COLO668 (cell line): ENCODE data around the gene GNG8.

Source experiments
- DNase-seq: peaks from one replicate; lab custom pipeline; 2025; ENCODE audit not compliant: unreplicated experiment; lab: John Stamatoyannopoulos, UW

GNG8 gene

DNA sequence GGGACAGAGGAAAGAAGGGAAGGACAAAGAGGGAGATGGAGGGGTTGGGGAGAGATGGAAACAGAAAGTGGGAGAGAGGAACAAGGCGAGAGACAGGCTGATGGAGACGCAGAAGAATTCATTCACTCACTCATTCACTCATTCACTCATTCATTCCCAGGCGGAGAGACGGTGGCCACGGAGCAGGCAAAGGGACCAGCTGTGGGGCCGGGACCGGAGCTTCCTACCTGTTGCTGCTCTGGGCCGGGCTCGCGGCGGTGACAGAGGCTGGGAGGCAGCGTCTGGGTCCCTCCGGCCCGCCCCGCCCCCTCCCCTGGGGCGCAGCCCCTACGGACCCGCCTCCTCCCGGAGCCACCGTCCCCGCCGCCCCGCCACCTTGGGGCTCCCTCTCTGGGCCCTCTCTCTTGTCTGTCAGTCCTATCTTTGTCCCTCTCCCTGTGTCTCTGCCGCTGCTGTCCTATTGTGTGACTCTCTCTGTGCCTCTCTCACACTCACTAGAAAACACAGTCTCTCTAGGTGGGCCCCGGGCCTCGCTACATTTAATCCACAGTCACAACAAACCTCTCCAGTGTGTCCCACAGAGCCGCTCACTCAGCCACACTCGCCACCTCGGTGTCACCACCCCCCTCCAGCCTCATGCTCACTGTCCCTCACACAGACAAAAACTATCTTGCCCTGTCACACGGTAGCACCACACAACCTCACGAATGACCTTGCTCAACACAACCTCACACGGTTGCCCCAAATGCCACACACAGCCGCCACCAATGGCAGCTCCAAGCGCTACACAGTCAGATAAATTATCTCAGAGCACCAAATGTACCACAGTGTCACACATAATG lies at the start of gene GNG8:
Gene GNG8 (minus strand): TSS at position 283 of the 842 bp plus-strand sequence. CDS start 1,520 bp downstream, outside the sequence.
- no peak for DNase-seq

GRCh38 chr19:46685189-46685588 lies 49.2 kb upstream of the GNG8 start:
- no peak for DNase-seq

DNA sequence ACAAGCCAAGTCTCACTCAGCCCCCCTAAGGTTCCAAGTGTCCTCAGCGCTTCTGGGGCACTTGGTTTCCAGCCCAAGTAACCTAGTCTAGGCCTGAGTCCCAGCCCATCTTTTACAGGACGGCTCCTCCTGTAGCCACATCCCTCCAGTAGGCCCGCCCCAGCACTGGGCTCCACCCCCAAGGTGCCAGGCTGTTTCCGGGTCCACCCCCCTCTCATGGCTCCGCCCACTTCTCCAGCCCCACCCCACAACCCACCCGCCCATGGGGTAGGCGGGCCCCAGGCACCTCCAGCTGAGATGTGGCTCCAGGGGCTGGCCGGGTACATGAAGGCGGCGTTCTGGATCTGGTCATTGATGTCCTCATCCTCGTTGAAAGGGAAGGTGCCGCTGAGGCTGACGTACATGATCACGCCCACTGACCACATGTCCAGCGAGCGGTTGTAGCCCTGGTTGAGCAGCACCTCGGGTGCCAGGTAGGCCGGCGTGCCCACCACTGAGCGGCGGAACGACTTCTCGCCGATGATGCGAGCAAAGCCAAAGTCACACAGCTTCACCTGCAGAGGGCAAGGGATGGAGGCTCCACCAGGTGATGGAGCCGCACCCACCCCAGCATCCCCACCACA lies 42.2 kb upstream of the GNG8 start:
- peak; percentile 8 for DNase-seq

- DNase-seq = no peak
Measured at GRCh38 chr19:46674416-46675178, 38.6 kb upstream of the GNG8 start.

- no peak for DNase-seq
Measured at GRCh38 chr19:46670813-46671212, 34.8 kb upstream of the GNG8 start.

DNA sequence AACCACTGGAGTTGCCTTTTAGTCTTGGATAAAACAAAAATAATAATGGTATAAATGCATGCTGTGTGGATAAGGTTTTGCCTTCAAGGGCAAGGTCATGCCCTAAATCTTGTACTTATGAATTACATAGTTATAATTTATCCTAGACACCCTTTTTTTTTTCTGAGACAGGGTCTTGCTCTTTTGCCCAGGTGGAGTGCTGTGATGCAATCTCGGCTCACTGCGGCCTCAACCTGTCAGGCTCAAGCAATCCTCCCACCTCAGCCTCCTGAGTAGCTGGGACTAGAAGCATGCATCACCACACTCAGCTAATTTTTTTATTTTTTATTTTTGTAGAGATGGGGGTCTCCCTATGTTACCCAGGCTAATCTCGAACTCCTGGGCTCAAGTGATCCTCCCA lies 32.7 kb upstream of the GNG8 start:
- DNase-seq = no peak

DNA sequence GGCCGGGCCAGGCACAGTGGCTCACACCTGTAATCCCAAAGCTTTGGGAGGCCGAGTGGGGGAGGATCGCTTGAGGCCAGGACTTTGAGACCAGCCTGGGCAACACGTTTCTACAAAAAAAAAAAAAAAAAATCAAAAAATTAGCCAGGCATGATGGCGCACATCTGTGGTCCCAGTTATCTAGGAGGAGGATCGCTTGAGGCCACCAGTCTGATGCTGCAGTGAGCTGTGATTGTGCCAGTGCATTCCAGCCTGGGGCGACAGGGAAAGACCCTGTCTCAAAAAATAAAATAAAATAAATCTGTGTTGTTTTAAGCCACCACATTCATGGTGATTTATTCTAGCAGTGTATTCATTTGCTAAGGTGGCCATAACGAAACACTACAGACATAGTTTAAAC lies 29.1 kb upstream of the GNG8 start:
- DNase-seq = no peak

DNA sequence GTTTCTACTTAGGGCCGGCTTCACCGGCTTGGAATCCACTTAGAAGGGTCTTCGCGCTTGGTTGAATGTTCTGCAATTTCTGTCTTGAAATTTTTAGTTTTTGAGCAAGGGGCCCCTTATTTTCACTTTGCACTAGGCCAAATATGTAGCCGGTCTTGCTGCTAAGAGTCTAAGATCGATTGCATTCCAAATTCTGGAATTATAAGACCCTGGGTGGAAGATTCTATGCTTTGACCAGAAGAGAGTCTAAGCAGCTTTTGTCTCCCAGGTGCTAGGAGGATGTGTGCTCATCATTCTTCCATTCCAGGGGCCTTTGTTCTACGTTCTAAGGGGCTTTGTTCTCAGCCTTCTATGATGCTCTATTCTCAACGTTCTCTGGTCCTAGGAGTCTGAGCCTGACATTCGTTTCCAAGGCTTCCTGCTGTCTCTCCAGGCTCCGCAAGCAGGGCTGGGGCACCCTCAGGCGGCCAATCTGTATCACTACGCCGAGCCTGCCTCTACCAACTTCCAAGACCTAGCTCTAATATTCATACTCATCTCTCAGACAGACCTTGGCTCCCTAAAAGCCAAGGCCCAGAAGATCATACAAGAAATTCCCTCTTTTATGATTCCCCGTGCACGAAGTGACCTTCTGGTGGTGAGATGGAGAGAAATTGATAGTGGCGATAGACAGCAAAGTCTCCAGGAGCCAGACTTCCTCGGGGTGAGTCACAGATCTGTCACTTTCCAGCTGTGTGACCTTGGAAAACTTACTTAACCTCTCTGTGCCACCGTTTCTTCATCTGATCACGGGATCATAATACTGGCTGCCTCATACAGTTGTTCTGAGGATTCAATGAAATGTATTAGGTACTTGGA lies 26.0 kb upstream of the GNG8 start:
- DNase-seq = peak; percentile 79

- DNase-seq = peak; percentile 100
Measured at GRCh38 chr19:46661020-46661731, 25.2 kb upstream of the GNG8 start, which contains the start of gene DACT3. DACT3 (minus strand) TSS chr19:46661182; CDS start chr19:46661064, 118 bp downstream.

- no peak for DNase-seq
Measured at GRCh38 chr19:46660551-46661019, 24.6 kb upstream of the GNG8 start.

DNA sequence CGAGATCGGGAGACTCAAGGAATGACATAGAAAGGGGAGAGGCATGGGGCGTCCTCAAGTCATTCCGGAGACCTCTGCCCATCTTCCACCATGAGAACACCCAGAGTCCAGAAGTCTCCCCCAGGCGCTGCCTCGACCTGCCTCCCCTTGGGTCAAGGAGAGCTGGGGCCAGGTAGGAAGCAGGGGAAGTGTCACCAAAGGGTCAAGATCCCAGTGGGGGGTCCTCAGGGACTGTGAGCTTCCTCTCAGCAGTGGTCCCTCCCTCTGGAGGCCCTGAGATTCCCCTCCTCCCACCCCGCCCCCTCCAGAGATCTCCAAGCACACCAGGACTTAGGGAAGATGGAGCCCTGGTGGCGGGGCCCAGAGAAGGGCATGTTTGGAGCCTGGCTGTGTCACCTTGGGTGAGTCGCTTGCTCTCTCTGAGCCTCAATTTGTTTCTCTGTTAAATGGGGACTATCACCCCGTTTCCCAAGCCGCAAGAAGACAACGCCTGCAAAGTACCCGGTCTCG lies 24.1 kb upstream of the GNG8 start:
- no peak for DNase-seq

GRCh38 chr19:46659151-46660007 lies 23.4 kb upstream of the GNG8 start:
- no peak for DNase-seq

- DNase-seq = no peak
Measured at GRCh38 chr19:46656541-46656940, 20.5 kb upstream of the GNG8 start.

- DNase-seq = no peak
Measured at GRCh38 chr19:46654621-46655152, 18.7 kb upstream of the GNG8 start.

DNA sequence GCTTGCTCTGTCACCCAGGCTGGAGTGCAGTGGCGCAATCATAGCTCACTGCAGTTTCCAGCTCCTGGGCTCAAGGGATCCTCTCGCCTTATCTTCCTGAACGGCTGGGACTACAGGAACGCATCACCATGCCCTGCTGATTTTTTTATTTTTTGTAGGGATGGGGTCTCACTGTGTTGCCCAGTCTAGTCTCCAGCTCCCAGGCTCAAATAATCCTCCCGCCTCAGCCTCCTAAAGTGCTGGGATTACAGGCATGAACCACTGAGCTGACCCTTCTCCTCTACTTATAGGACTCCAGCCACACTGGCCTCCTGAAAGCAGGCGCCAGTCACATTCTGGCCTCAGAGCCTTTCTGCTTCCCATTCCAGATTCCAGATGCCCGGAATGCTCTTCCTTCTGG lies 14.4 kb upstream of the GNG8 start:
- no peak for DNase-seq

DNA sequence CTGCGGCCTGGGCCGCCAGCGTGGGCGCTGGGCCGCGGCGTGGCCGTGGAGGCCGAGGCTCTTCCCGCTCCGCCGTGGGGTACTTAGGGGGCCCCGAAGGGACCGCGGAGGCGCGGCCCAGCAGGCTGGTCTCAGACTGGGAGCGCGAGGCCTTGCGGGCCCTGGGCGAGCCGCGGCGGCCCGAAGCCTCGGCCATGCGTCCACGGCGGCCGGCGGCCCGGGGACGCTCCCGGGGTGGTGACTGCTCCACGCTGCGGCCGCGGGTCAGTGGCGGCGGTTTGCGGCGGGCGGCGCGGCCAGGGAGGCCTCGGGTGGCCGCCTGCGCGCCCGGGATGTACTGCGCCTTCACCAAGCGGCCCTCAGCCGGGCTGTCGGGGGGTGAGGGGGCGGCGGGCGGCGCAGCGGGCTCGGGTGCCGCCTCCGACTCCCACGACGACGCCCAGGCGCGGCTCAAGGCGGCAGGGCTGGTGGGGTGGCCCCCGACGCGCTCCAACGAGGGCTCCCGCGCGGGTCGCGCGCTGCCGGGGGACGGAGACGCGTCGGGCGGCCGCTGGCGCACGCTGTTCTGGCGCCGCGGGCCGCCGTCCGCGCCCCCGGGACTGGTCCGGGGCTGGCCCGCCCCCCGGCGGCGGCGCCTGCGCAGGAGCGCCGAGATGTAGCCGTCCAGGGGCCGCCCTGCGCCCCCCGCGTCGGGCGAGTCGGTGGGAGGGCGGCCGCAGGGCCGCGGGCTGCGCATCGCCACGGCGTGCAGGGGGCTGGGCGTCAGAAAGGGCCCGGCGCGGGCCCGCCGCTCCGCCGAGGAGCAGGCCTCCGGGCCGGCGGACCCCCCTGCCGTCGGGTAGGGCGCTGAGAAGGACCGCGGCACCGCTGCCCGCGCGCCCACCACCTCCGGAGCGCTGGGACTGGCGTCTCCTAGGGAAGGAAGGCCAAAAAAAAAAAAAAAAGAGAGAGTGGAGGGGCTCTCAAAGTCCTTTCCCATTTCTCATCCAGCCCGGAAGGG lies 13.3 kb upstream of the GNG8 start:
- DNase-seq = no peak
